ENCODE results near the gene GLUD2.
"Not testable (repeated sequence)": the region's sequence is repeated elsewhere in the genome, so short reads cannot be mapped to it uniquely, and the experiment has no call there.

Gene GLUD2

GRCh38 chrX:121047441-121048419, at the start of gene GLUD2:
Gene GLUD2, plus strand, starts transcription at chrX:121047610. Its CDS starts 75 bp downstream, at chrX:121047685.
- not testable (repeated sequence) for H3K4me3 ChIP-seq (ENCODE audit: low read depth in 1 of 2, low read length in 2 of 2); H3K27ac ChIP-seq (ENCODE audit: low read depth, low read length); H3K9me3 ChIP-seq (ENCODE audit: control insufficient read depth in 1 of 2, low read length in 2 of 2); H3K9ac ChIP-seq (ENCODE audit: low read depth in 1 of 2, low read length in 2 of 2); H3K4me1 ChIP-seq (ENCODE audit: control insufficient read depth in 1 of 2, insufficient read depth in 2 of 2, low read length in 2 of 2); H3K27me3 ChIP-seq (ENCODE audit: control insufficient read depth in 1 of 2, insufficient read depth in 2 of 2, low read length in 2 of 2); H3K36me3 ChIP-seq (ENCODE audit: control insufficient read depth in 1 of 2, insufficient read depth in 2 of 2, low read length in 2 of 2)

GRCh38 chrX:120999413-120999812, 48.0 kb upstream of the GLUD2 start:
- Histone ChIP-seq H3K27ac (ENCODE audit: low read depth, low read length) (no peak overlapping the region), H3K9ac (ENCODE audit: low read depth in 1 of 2, low read length in 2 of 2) (no peak overlapping the region), H3K4me3 (ENCODE audit: low read depth in 1 of 2, low read length in 2 of 2) (no peak overlapping the region), H3K4me1 (ENCODE audit: control insufficient read depth in 1 of 2, insufficient read depth in 2 of 2, low read length in 2 of 2) (no peaks in the 10 kb centered on the region), H3K9me3 (ENCODE audit: control insufficient read depth in 1 of 2, low read length in 2 of 2) (no peaks in the 10 kb centered on the region), H3K36me3 (ENCODE audit: control insufficient read depth in 1 of 2, insufficient read depth in 2 of 2, low read length in 2 of 2) (no peaks in the 10 kb centered on the region), H3K27me3 (ENCODE audit: control insufficient read depth in 1 of 2, insufficient read depth in 2 of 2, low read length in 2 of 2) (no peaks in the 10 kb centered on the region)

- no peaks in the 10 kb centered on the region for H3K36me3 ChIP-seq (ENCODE audit: control insufficient read depth in 1 of 2, insufficient read depth in 2 of 2, low read length in 2 of 2)
- no peak overlapping the region for H3K4me3 ChIP-seq (ENCODE audit: low read depth in 1 of 2, low read length in 2 of 2)
- no peaks in the 10 kb centered on the region for H3K27me3 ChIP-seq (ENCODE audit: control insufficient read depth in 1 of 2, insufficient read depth in 2 of 2, low read length in 2 of 2)
- H3K9me3 ChIP-seq (ENCODE audit: control insufficient read depth in 1 of 2, low read length in 2 of 2), result no peaks in the 10 kb centered on the region
- no peaks in the 10 kb centered on the region for H3K4me1 ChIP-seq (ENCODE audit: control insufficient read depth in 1 of 2, insufficient read depth in 2 of 2, low read length in 2 of 2)
- no peak overlapping the region for H3K27ac ChIP-seq (ENCODE audit: low read depth, low read length)
- H3K9ac ChIP-seq (ENCODE audit: low read depth in 1 of 2, low read length in 2 of 2), result no peak overlapping the region
These were observed 46.8 kb upstream of the GLUD2 start for GRCh38 chrX:121000589-121000988.

- no peak overlapping the region for H3K27ac ChIP-seq (ENCODE audit: low read depth, low read length)
- H3K9me3 ChIP-seq (ENCODE audit: control insufficient read depth in 1 of 2, low read length in 2 of 2), result no peaks in the 10 kb centered on the region
- no peaks in the 10 kb centered on the region for H3K36me3 ChIP-seq (ENCODE audit: control insufficient read depth in 1 of 2, insufficient read depth in 2 of 2, low read length in 2 of 2)
- H3K9ac ChIP-seq (ENCODE audit: low read depth in 1 of 2, low read length in 2 of 2), result no peak overlapping the region
- H3K27me3 ChIP-seq (ENCODE audit: control insufficient read depth in 1 of 2, insufficient read depth in 2 of 2, low read length in 2 of 2), result no peaks in the 10 kb centered on the region
- no peaks in the 10 kb centered on the region for H3K4me1 ChIP-seq (ENCODE audit: control insufficient read depth in 1 of 2, insufficient read depth in 2 of 2, low read length in 2 of 2)
- no peak overlapping the region for H3K4me3 ChIP-seq (ENCODE audit: low read depth in 1 of 2, low read length in 2 of 2)
These were observed 38.5 kb upstream of the GLUD2 start for GRCh38 chrX:121008920-121009319.

GRCh38 chrX:121009764-121010163, 37.6 kb upstream of the GLUD2 start:
- Histone ChIP-seq H3K36me3 (ENCODE audit: control insufficient read depth in 1 of 2, insufficient read depth in 2 of 2, low read length in 2 of 2) (no peaks in the 10 kb centered on the region), H3K27ac (ENCODE audit: low read depth, low read length) (no peak overlapping the region), H3K9me3 (ENCODE audit: control insufficient read depth in 1 of 2, low read length in 2 of 2) (no peaks in the 10 kb centered on the region), H3K4me1 (ENCODE audit: control insufficient read depth in 1 of 2, insufficient read depth in 2 of 2, low read length in 2 of 2) (no peaks in the 10 kb centered on the region), H3K9ac (ENCODE audit: low read depth in 1 of 2, low read length in 2 of 2) (no peak overlapping the region), H3K4me3 (ENCODE audit: low read depth in 1 of 2, low read length in 2 of 2) (no peak overlapping the region), H3K27me3 (ENCODE audit: control insufficient read depth in 1 of 2, insufficient read depth in 2 of 2, low read length in 2 of 2) (no peaks in the 10 kb centered on the region)

GRCh38 chrX:121010218-121010617, 37.2 kb upstream of the GLUD2 start:
- H3K4me1 ChIP-seq (ENCODE audit: control insufficient read depth in 1 of 2, insufficient read depth in 2 of 2, low read length in 2 of 2), result no peaks in the 10 kb centered on the region
- H3K9me3 ChIP-seq (ENCODE audit: control insufficient read depth in 1 of 2, low read length in 2 of 2), result no peaks in the 10 kb centered on the region
- no peak overlapping the region for H3K4me3 ChIP-seq (ENCODE audit: low read depth in 1 of 2, low read length in 2 of 2)
- H3K27me3 ChIP-seq (ENCODE audit: control insufficient read depth in 1 of 2, insufficient read depth in 2 of 2, low read length in 2 of 2), result no peaks in the 10 kb centered on the region
- H3K36me3 ChIP-seq (ENCODE audit: control insufficient read depth in 1 of 2, insufficient read depth in 2 of 2, low read length in 2 of 2), result no peaks in the 10 kb centered on the region
- H3K9ac ChIP-seq (ENCODE audit: low read depth in 1 of 2, low read length in 2 of 2), result no peak overlapping the region
- no peak overlapping the region for H3K27ac ChIP-seq (ENCODE audit: low read depth, low read length)

GRCh38 chrX:121011254-121011653, 36.2 kb upstream of the GLUD2 start:
- Histone ChIP-seq H3K27ac (ENCODE audit: low read depth, low read length) (no peak overlapping the region), H3K36me3 (ENCODE audit: control insufficient read depth in 1 of 2, insufficient read depth in 2 of 2, low read length in 2 of 2) (no peaks in the 10 kb centered on the region), H3K9ac (ENCODE audit: low read depth in 1 of 2, low read length in 2 of 2) (no peak overlapping the region), H3K27me3 (ENCODE audit: control insufficient read depth in 1 of 2, insufficient read depth in 2 of 2, low read length in 2 of 2) (no peaks in the 10 kb centered on the region), H3K9me3 (ENCODE audit: control insufficient read depth in 1 of 2, low read length in 2 of 2) (no peaks in the 10 kb centered on the region), H3K4me1 (ENCODE audit: control insufficient read depth in 1 of 2, insufficient read depth in 2 of 2, low read length in 2 of 2) (no peaks in the 10 kb centered on the region), H3K4me3 (ENCODE audit: low read depth in 1 of 2, low read length in 2 of 2) (no peak overlapping the region)

GRCh38 chrX:121013897-121014455, 33.4 kb upstream of the GLUD2 start:
- Histone ChIP-seq H3K9ac (ENCODE audit: low read depth in 1 of 2, low read length in 2 of 2) (no peak overlapping the region), H3K4me1 (ENCODE audit: control insufficient read depth in 1 of 2, insufficient read depth in 2 of 2, low read length in 2 of 2) (no peaks in the 10 kb centered on the region), H3K4me3 (ENCODE audit: low read depth in 1 of 2, low read length in 2 of 2) (no peak overlapping the region), H3K27me3 (ENCODE audit: control insufficient read depth in 1 of 2, insufficient read depth in 2 of 2, low read length in 2 of 2) (no peaks in the 10 kb centered on the region), H3K27ac (ENCODE audit: low read depth, low read length) (no peak overlapping the region), H3K9me3 (ENCODE audit: control insufficient read depth in 1 of 2, low read length in 2 of 2) (no peaks in the 10 kb centered on the region), H3K36me3 (ENCODE audit: control insufficient read depth in 1 of 2, insufficient read depth in 2 of 2, low read length in 2 of 2) (no peaks in the 10 kb centered on the region)

- H3K4me1 ChIP-seq (ENCODE audit: control insufficient read depth in 1 of 2, insufficient read depth in 2 of 2, low read length in 2 of 2), result no peaks in the 10 kb centered on the region
- H3K27ac ChIP-seq (ENCODE audit: low read depth, low read length), result no peak overlapping the region
- no peak overlapping the region for H3K9ac ChIP-seq (ENCODE audit: low read depth in 1 of 2, low read length in 2 of 2)
- no peaks in the 10 kb centered on the region for H3K27me3 ChIP-seq (ENCODE audit: control insufficient read depth in 1 of 2, insufficient read depth in 2 of 2, low read length in 2 of 2)
- no peaks in the 10 kb centered on the region for H3K9me3 ChIP-seq (ENCODE audit: control insufficient read depth in 1 of 2, low read length in 2 of 2)
- no peak overlapping the region for H3K4me3 ChIP-seq (ENCODE audit: low read depth in 1 of 2, low read length in 2 of 2)
- no peaks in the 10 kb centered on the region for H3K36me3 ChIP-seq (ENCODE audit: control insufficient read depth in 1 of 2, insufficient read depth in 2 of 2, low read length in 2 of 2)
These were observed 32.6 kb upstream of the GLUD2 start for GRCh38 chrX:121014826-121015225.

GRCh38 chrX:121028419-121028818, 19.0 kb upstream of the GLUD2 start:
- no peaks in the 10 kb centered on the region for H3K4me1 ChIP-seq (ENCODE audit: control insufficient read depth in 1 of 2, insufficient read depth in 2 of 2, low read length in 2 of 2)
- no peak overlapping the region for H3K27ac ChIP-seq (ENCODE audit: low read depth, low read length)
- no peaks in the 10 kb centered on the region for H3K9me3 ChIP-seq (ENCODE audit: control insufficient read depth in 1 of 2, low read length in 2 of 2)
- H3K36me3 ChIP-seq (ENCODE audit: control insufficient read depth in 1 of 2, insufficient read depth in 2 of 2, low read length in 2 of 2), result no peaks in the 10 kb centered on the region
- H3K9ac ChIP-seq (ENCODE audit: low read depth in 1 of 2, low read length in 2 of 2), result no peak overlapping the region
- no peaks in the 10 kb centered on the region for H3K27me3 ChIP-seq (ENCODE audit: control insufficient read depth in 1 of 2, insufficient read depth in 2 of 2, low read length in 2 of 2)
- no peak overlapping the region for H3K4me3 ChIP-seq (ENCODE audit: low read depth in 1 of 2, low read length in 2 of 2)
